NK-92 (cell line): ENCODE data around the gene S1PR3.

Experiments
- DNase-seq: peaks from one replicate; lab custom pipeline; 2025; ENCODE audit not compliant: unreplicated experiment; lab: John Stamatoyannopoulos, UW

Gene S1PR3

GRCh38 chr9:88968799-88969198 lies 22.5 kb upstream of the S1PR3 start:
- DNase-seq: no peak

GRCh38 chr9:88969646-88970373 lies 21.5 kb upstream of the S1PR3 start:
- DNase-seq: no peak

- no peak for DNase-seq
Measured at GRCh38 chr9:88971131-88971960, 19.9 kb upstream of the S1PR3 start.

- DNase-seq: no peak
Measured at GRCh38 chr9:88972401-88972800, 18.9 kb upstream of the S1PR3 start.

GRCh38 chr9:88973281-88974045 lies 17.8 kb upstream of the S1PR3 start:
- no peak for DNase-seq

GRCh38 chr9:88974641-88975040 lies 16.6 kb upstream of the S1PR3 start:
- DNase-seq: no peak

- no peak for DNase-seq
Measured at GRCh38 chr9:88975966-88976889, 15.0 kb upstream of the S1PR3 start.

- no peak for DNase-seq
Measured at GRCh38 chr9:88976890-88977257, 14.4 kb upstream of the S1PR3 start.

- DNase-seq: no peak
Measured at GRCh38 chr9:88978034-88978433, 13.2 kb upstream of the S1PR3 start.

- DNase-seq: no peak
Measured at GRCh38 chr9:88979021-88979420, 12.2 kb upstream of the S1PR3 start.

GRCh38 chr9:88979791-88980190 lies 11.5 kb upstream of the S1PR3 start:
- no peak for DNase-seq

- no peak for DNase-seq
Measured at GRCh38 chr9:88980740-88981203, 10.5 kb upstream of the S1PR3 start.

GRCh38 chr9:88983865-88984542 lies 7.3 kb upstream of the S1PR3 start:
- DNase-seq: no peak

GRCh38 chr9:88984543-88984883 lies 6.8 kb upstream of the S1PR3 start:
- no peak for DNase-seq

- DNase-seq: no peak
Measured at GRCh38 chr9:88985616-88986015, 5.7 kb upstream of the S1PR3 start.

- no peak for DNase-seq
Measured at GRCh38 chr9:88986776-88987175, 4.5 kb upstream of the S1PR3 start.

- DNase-seq: no peak
Measured at GRCh38 chr9:88987661-88988060, 3.6 kb upstream of the S1PR3 start.

GRCh38 chr9:88988796-88989641 lies 2.2 kb upstream of the S1PR3 start:
- no peak for DNase-seq

GRCh38 chr9:88990041-88990728 lies 1.1 kb upstream of the S1PR3 start:
- DNase-seq: no peak
